Measurements from ENCODE around the gene MTHFD2L. TPM values are rescaled to one million over a fixed set of nuclear protein-coding genes. Genes with fewer than 3 reads are reported as not detected.

MTHFD2L gene
- total RNA-seq, 1 experiment from 2014 or later: 11.6 TPM

- Histone ChIP-seq H3K23me2 (ENCODE audit: insufficient read length, low read depth, low read length, poor library complexity, severe bottlenecking) (no peaks in the 10 kb centered on the region), H2BK15ac (ENCODE audit: low read depth, low read length) (no peak overlapping the region), H3K4me1 (ENCODE audit: insufficient read depth, low read length) (no peaks in the 10 kb centered on the region), H2BK120ac (ENCODE audit: low read depth, low read length, poor library complexity, severe bottlenecking) (no peak overlapping the region), H4K5ac (ENCODE audit: insufficient read length, low read depth, low read length) (no peak overlapping the region), H3K18ac (ENCODE audit: insufficient read length, low read depth, low read length) (no peak overlapping the region), H3K27me3 (ENCODE audit: insufficient read depth, low read length) (no peaks in the 10 kb centered on the region), H3K27ac (ENCODE audit: insufficient read length, low read depth, low read length) (no peak overlapping the region), H4K8ac (replicated peaks; ENCODE audit: insufficient read length, low read depth, low read length) (no peak overlapping the region), H2BK5ac (ENCODE audit: insufficient read length, low read length) (no peak overlapping the region), H2BK20ac (ENCODE audit: low read depth, low read length, poor library complexity, severe bottlenecking) (no peak overlapping the region), H3K9ac (ENCODE audit: extremely low read depth, insufficient read length, low read length) (no peak overlapping the region), H3T11ph (ENCODE audit: low read length) (no peak overlapping the region), H2BK12ac (ENCODE audit: insufficient read length, low read depth, low read length) (no peak overlapping the region), H3K56ac (ENCODE audit: insufficient read length, low read depth, low read length) (no peak overlapping the region), H3K4ac (ENCODE audit: low read depth, low read length) (no peak overlapping the region), H2AK5ac (ENCODE audit: insufficient read length, low read length) (no peak overlapping the region), H3K79me1 (ENCODE audit: insufficient read depth, low read depth, low read length, poor library complexity, severe bottlenecking) (no peaks in the 10 kb centered on the region), H3K14ac (ENCODE audit: insufficient read depth, low read length) (no peak overlapping the region), H4K20me1 (ENCODE audit: control insufficient read depth, insufficient read depth, insufficient read length) (no peaks in the 10 kb centered on the region), H3K79me2 (ENCODE audit: insufficient read depth, low read length) (no peaks in the 10 kb centered on the region), H3K4me2 (ENCODE audit: insufficient read depth, insufficient read length, low read length) (no peak overlapping the region), H2AFZ (ENCODE audit: low read length) (no peak overlapping the region), H4K91ac (ENCODE audit: insufficient read length, low read depth, low read length) (no peak overlapping the region), H3K23ac (ENCODE audit: insufficient read length, low read depth, low read length) (no peak overlapping the region), H3K9me3 (ENCODE audit: control insufficient read depth, low read depth, low read length) (no peaks in the 10 kb centered on the region)
- no peak overlapping the region for H3K27ac Mint-ChIP-seq
- H3K9me3 Mint-ChIP-seq: no peaks in the 10 kb centered on the region
- WGBS (ENCODE audit: extremely low coverage, insufficient read length, low lambda C conversion rate): no CpG with 5 or more reads among the region's 4 CpGs
- no peak for DNase-seq
- no peak for TF ChIP-seq CTCF (conservative IDR thresholded peaks at IDR 0.05)
- H3K27me3 Mint-ChIP-seq (ENCODE audit: low read depth): no peaks in the 10 kb centered on the region
- H3K4me1 Mint-ChIP-seq: peaks cover 9 to 11% of the 10 kb centered on the region in 2 experiments
- no peaks in the 10 kb centered on the region for H3K36me3 Mint-ChIP-seq (ENCODE audit: insufficient read depth in 1 of 3, low read depth in 3 of 3)
- H3K4me3 Mint-ChIP-seq: no peak overlapping the region
These were observed 32.4 kb downstream of the MTHFD2L start for GRCh38 chr4:74190332-74190731.

Measured in H9 (cell line).